CD4-positive, alpha-beta memory T cell (primary cell): ENCODE data around the gene WHRN. TPM values are rescaled to one million over a fixed set of nuclear protein-coding genes. Genes with fewer than 3 reads are reported as not detected.

Experiments
- CTCF ChIA-PET: fragments of 350-600 bp; sonication (Branson Sonifier 250); formaldehyde crosslinking; loops from one replicate; lab custom pipeline; 2021; ENCODE audit warnings: inconsistent platforms; ENCODE audit not compliant: partially characterized antibody; lab: Charles Lee
- POLR2A ChIA-PET: fragments of 350-600 bp; sonication (Branson Sonifier 250); formaldehyde crosslinking; loops from one replicate; lab custom pipeline; 2021; ENCODE audit not compliant: partially characterized antibody; lab: Charles Lee
- DNase-seq, 5 donors: peaks; one replicate each; pipeline versions ENCODE4 v3.0.0 to v3.0.0-alpha.2; 2020 to 2022; ENCODE audit warnings: mixed read lengths in 1 of 5
- H3K27ac ChIP-seq: one replicate; pipeline ENCODE4 v1.7.0; 2013; ENCODE audit warnings: low read depth, low read length
- H3K27me3 ChIP-seq: 2 replicates; pipeline ENCODE4 v1.7.0; 2013; ENCODE audit warnings: mild to moderate bottlenecking, low read length, moderate library complexity; ENCODE audit not compliant: insufficient read depth
- H3K36me3 ChIP-seq: 2 replicates; pipeline ENCODE4 v1.7.0; 2013; ENCODE audit warnings: mild to moderate bottlenecking, low read length, moderate library complexity; ENCODE audit not compliant: insufficient read depth
- H3K4me1 ChIP-seq: 2 replicates; pipeline ENCODE4 v1.7.0; 2013; ENCODE audit warnings: mild to moderate bottlenecking, low read length, moderate library complexity; ENCODE audit not compliant: insufficient read depth
- H3K4me3 ChIP-seq, 2 donors: one replicate each; pipeline ENCODE4 v1.7.0; 2013; ENCODE audit warnings: low read length in 2 of 2, mild to moderate bottlenecking in 1 of 2
- H3K9me3 ChIP-seq, 2 donors: one replicate each; pipeline ENCODE4 v1.7.0; 2013; ENCODE audit warnings: low read length in 2 of 2, control low read depth in 1 of 2; ENCODE audit not compliant: control insufficient read depth in 1 of 2
- H3K27ac Mint-ChIP-seq, 7 donors: one replicate each; pipeline ENCODE4 v1.8.0; 2020 to 2021; ENCODE audit warnings: mixed read lengths in 7 of 7, mild to moderate bottlenecking in 6 of 7, inconsistent platforms in 3 of 7, moderate library complexity in 3 of 7
- H3K27me3 Mint-ChIP-seq, 2 donors: one replicate each; pipeline ENCODE4 v1.8.0; 2020 to 2021; ENCODE audit warnings: mixed read lengths in 2 of 2
- H3K36me3 Mint-ChIP-seq, 2 donors: one replicate each; pipeline ENCODE4 v1.8.0; 2020 to 2021; ENCODE audit warnings: mixed read lengths in 2 of 2, inconsistent platforms in 1 of 2, mild to moderate bottlenecking in 1 of 2
- H3K4me1 Mint-ChIP-seq, 4 donors: one replicate each; pipeline ENCODE4 v1.8.0; 2020 to 2021; ENCODE audit warnings: mixed read lengths in 4 of 4, mild to moderate bottlenecking in 1 of 4
- H3K4me3 Mint-ChIP-seq, 8 donors: one replicate each; pipeline ENCODE4 v1.8.0; 2020 to 2021; ENCODE audit warnings: mixed read lengths in 8 of 8, mild to moderate bottlenecking in 7 of 8, moderate library complexity in 6 of 8, inconsistent platforms in 3 of 8
- H3K9me3 Mint-ChIP-seq, 8 donors: one replicate each; pipeline ENCODE4 v1.8.0; 2020 to 2021; ENCODE audit warnings: mixed read lengths in 8 of 8, mild to moderate bottlenecking in 5 of 8, inconsistent platforms in 3 of 8, moderate library complexity in 1 of 8
- intact Hi-C: fragments of 100-400 bp; cut with micrococcal nuclease; formaldehyde crosslinking; loops from one replicate; pipeline ENCODE4 v1.15.1; 2023
- polyA plus RNA-seq, 2 donors: library from polyadenylated mRNA; unstranded; fragments of 300-500 nt; fragmentation: Illumina TruSeq; gene quantifications; one replicate each; pipeline ENCODE4 v1.2.3, GENCODE V29; 2021
- total RNA-seq, 2 experiments: library from RNA; stranded (reverse); gene quantifications; one replicate each; pipeline ENCODE4 v1.2.3, GENCODE V29; 2021

Gene WHRN
- total and polyA plus RNA-seq, 4 experiments from 2014 or later = 0.24 to 10.1 (median 5.0) TPM

DNA sequence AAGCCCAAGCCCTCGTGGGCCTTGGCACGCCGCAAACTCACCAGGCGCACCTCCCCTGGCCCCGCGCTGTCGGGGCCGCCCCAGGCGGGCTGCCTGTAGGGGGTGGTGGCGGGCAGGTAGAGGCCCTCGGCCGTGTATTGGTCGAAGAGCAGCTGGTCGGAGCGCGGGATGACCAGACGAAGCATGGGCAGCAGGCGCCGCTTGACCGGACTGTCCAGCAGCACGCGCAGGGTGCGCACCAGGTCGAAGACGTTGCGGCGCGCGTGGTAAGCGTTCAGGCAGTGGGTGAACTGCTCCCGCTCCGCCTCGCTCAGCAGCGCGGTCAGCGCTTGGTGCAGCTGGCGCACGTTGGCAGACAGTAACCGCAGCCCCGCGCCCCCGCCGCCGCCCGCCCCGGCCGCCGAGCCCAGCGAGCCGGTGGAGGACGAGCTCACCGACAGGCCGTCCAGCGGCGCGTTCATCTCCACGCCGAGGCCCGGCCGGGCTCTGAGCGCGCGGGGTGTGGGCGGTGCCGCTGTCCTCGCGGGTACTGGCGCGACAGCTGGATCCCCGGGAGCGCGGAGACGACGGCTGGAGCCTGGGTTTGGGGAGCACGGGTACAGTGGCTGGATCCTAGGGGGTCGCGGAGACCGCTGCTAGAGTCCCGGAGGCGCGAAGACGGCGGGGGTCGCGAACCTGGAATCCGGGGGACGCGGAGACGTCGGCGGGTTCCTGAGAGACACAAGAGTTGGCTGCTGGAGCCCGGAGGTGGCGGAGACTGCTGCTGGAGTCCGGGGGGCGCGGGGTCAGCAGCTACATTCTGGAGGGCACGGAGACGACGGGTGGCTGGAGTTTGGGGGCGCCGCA, 709 bp downstream of the WHRN start:
- DNase-seq = peak; percentile 42 to 54 (median 46)
- Mint-ChIP-seq H3K4me1 (peaks cover 10 to 48% (median 33%) of the 10 kb centered on the region in 4 donors), H3K4me3 (peak overlapping the region; percentile 77 to 87 (median 85)), H3K27ac (peak overlapping the region; percentile 87 to 93 (median 91)), H3K36me3 (no peaks in the 10 kb centered on the region), H3K9me3 (no peaks in the 10 kb centered on the region), H3K27me3 (peaks cover 8 to 9% of the 10 kb centered on the region in 2 donors)
- H3K4me1 ChIP-seq = peaks cover 22% of the 10 kb centered on the region
- no peaks in the 10 kb centered on the region for H3K9me3 ChIP-seq
- H3K36me3 ChIP-seq = no peaks in the 10 kb centered on the region
- intact Hi-C loops = loop anchor here (1.0 to 10.0 kb wide), 8 partner anchors 17 to 170 kb away; partner anchors contain the start of genes AKNA and ATP6V1G1
- ChIA-PET CTCF (interaction anchor here (1.0 to 3.7 kb wide), 7 partner anchors 17 to 149 kb away, joined by 3 to 23 read pairs (median 5); partner anchors contain the start of genes AKNA and ATP6V1G1), POLR2A (interaction anchor here (0.6 to 3.0 kb wide), 13 partner anchors 19 to 764 kb away, joined by 3 to 15 read pairs (median 4); partner anchors contain the start of gene ATP6V1G1)
- peak overlapping the region in 1 of 2 donors; percentile 62 for H3K4me3 ChIP-seq
- no peaks in the 10 kb centered on the region for H3K27me3 ChIP-seq
- H3K27ac ChIP-seq = peak overlapping the region; percentile 43

DNA sequence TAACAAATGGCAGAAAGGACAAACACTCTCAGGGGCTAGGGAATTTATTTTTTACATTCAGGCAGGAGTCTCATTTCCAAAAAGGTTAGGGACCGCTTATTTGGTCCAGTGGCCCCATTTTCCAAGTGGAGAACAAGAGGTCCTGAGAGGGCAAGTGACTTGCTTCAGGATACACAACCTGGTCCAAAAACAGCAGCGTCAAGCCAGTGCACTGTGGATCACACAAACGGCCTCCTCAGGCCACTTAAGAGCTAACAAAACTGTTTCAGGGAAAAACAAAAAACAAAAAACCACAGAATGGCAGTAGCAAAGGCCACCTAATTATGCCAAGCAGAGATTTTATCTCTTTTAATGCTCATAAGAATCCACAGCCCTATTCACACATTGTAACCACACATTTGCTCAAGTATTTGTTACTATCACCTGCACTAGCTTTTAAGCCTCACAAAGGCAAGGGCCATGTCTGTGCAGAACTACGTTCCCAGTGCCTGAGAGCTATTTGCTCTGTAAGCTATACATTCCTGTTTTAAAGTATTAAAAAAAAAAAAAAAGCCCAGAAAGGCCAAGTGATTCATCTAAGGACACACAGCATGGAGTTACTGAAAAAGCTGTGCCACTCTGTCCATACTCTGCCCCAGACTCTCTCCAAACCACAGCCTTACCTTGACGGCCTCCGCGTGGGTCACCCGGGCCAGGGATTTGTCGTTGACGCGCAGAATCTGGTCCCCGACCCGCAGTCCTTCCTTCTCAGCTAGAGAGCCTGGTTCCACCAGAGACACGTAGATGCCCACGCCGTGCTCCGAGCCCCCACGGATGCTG, 1.5 kb downstream of the WHRN start:
- Histone ChIP-seq H3K4me3 (peak overlapping the region; percentile 8 to 62), H3K9me3 (no peaks in the 10 kb centered on the region), H3K4me1 (peaks cover 22% of the 10 kb centered on the region), H3K27ac (peak overlapping the region; percentile 43), H3K36me3 (no peaks in the 10 kb centered on the region), H3K27me3 (no peaks in the 10 kb centered on the region)
- DNase-seq = peak in 3 of 5 donors; percentile 27 to 28 (median 27)
- Mint-ChIP-seq H3K4me1 (peaks cover 10 to 48% (median 33%) of the 10 kb centered on the region in 4 donors), H3K27ac (peak overlapping the region; percentile 83 to 91 (median 86)), H3K27me3 (peaks cover 2 to 6% of the 10 kb centered on the region in 2 donors), H3K36me3 (no peaks in the 10 kb centered on the region), H3K9me3 (no peaks in the 10 kb centered on the region), H3K4me3 (peak overlapping the region; percentile 69 to 80 (median 76))
- POLR2A ChIA-PET = interaction anchor here (0.7 to 3.0 kb wide), 10 partner anchors 19 to 136 kb away, joined by 3 to 15 read pairs (median 4); partner anchors contain the start of gene ATP6V1G1
- CTCF ChIA-PET = interaction anchor here (0.6 to 3.7 kb wide), 8 partner anchors 16 to 331 kb away, joined by 3 to 23 read pairs (median 4); partner anchors contain the start of gene ATP6V1G1
- intact Hi-C loops = loop anchor here (2.0 to 10.0 kb wide), 2 partner anchors 89 to 169 kb away; no protein-coding TSS in a partner anchor

- peaks cover 12 to 48% (median 33%) of the 10 kb centered on the region in 4 donors for H3K4me1 Mint-ChIP-seq
- no peaks in the 10 kb centered on the region for H3K36me3 Mint-ChIP-seq
- peaks cover 2 to 6% of the 10 kb centered on the region in 2 donors for H3K27me3 Mint-ChIP-seq
- no peak overlapping the region for H3K4me3 ChIP-seq
- H3K4me3 Mint-ChIP-seq = peak overlapping the region; percentile 23 to 80 (median 73)
- no peaks in the 10 kb centered on the region for H3K9me3 Mint-ChIP-seq
- H3K27ac Mint-ChIP-seq = peak overlapping the region in 6 of 7 donors; percentile 67 to 90 (median 86)
- no peaks in the 10 kb centered on the region for H3K27me3 ChIP-seq
- H3K9me3 ChIP-seq = no peaks in the 10 kb centered on the region
- peaks cover 22% of the 10 kb centered on the region for H3K4me1 ChIP-seq
- no peak for DNase-seq
- intact Hi-C loops = loop anchor here (10.0 kb wide), 1 partner anchor 168 kb away; no protein-coding TSS in a partner anchor
- H3K27ac ChIP-seq = no peak overlapping the region
- POLR2A ChIA-PET = interaction anchor here (1.0 to 1.2 kb wide), 2 partner anchors 140 to 178 kb away, joined by 3 read pairs; no protein-coding TSS in a partner anchor
- CTCF ChIA-PET = interaction anchor here (1.6 to 3.7 kb wide), 4 partner anchors 15 to 151 kb away, joined by 3 to 23 read pairs (median 19); no protein-coding TSS in a partner anchor
- no peaks in the 10 kb centered on the region for H3K36me3 ChIP-seq
Measured at GRCh38 chr9:114503009-114503408, 2.3 kb downstream of the WHRN start.

DNA sequence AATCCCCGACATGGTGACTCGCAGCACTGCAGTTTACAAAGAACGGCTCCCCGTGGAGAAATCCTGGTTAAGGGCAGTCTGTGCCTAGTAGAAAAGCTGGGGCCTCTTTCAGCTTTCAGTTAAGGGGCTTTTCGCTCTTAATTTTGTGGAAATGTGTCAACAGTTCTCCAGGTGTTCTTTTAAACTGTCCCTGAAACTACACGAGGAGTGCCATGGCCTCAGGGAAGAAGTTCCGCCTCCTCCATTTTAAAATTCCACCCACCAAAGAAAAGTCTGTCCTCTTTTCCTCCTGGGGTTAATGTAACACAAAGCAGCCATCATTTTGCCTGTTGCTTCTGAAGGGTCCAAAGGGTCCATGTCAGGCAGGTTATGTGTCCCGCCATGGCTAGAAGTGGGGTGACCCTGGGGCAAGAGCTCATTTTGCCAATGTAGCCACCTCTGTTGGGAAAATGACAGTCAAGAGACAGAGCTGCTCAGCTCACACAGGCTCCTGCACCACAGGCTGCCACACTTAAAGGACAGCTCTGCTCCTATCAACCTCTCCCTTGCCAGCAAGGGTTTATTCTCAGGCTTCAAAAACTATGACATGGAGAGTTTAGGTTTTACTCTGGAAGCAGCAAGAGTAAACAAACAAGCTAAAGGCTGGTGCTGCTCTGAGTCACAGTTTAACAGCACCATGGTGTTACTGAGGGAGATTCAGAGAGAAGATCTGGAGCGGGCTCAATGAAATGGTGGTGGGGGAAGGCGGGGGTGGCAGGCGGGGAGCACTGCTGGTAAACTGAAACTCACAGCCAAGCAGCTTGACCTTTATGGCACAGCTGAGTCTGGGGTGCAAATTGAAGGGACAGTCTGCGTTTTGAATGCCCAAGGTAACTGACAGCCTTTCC, 3.2 kb downstream of the WHRN start:
- Histone ChIP-seq H3K27ac (no peak overlapping the region), H3K36me3 (no peaks in the 10 kb centered on the region), H3K4me3 (no peak overlapping the region), H3K27me3 (no peaks in the 10 kb centered on the region), H3K4me1 (peaks cover 30% of the 10 kb centered on the region), H3K9me3 (no peaks in the 10 kb centered on the region)
- POLR2A ChIA-PET = interaction anchor here (1.0 to 1.2 kb wide), 3 partner anchors 85 to 179 kb away, joined by 3 read pairs; partner anchors contain the start of gene ATP6V1G1
- Mint-ChIP-seq H3K4me3 (peak overlapping the region in 5 of 8 donors; percentile 33 to 79 (median 43)), H3K27ac (peak overlapping the region; percentile 67 to 89 (median 83)), H3K9me3 (no peaks in the 10 kb centered on the region), H3K36me3 (no peaks in the 10 kb centered on the region), H3K27me3 (peaks cover 2 to 4% of the 10 kb centered on the region in 2 donors), H3K4me1 (peaks cover 18 to 56% (median 35%) of the 10 kb centered on the region in 4 donors)
- intact Hi-C loops = loop anchor here (10.0 kb wide), 1 partner anchor 167 kb away; no protein-coding TSS in a partner anchor
- CTCF ChIA-PET = interaction anchor here (1.0 to 3.7 kb wide), 5 partner anchors 14 to 152 kb away, joined by 3 to 23 read pairs (median 3); no protein-coding TSS in a partner anchor
- no peak for DNase-seq

DNA sequence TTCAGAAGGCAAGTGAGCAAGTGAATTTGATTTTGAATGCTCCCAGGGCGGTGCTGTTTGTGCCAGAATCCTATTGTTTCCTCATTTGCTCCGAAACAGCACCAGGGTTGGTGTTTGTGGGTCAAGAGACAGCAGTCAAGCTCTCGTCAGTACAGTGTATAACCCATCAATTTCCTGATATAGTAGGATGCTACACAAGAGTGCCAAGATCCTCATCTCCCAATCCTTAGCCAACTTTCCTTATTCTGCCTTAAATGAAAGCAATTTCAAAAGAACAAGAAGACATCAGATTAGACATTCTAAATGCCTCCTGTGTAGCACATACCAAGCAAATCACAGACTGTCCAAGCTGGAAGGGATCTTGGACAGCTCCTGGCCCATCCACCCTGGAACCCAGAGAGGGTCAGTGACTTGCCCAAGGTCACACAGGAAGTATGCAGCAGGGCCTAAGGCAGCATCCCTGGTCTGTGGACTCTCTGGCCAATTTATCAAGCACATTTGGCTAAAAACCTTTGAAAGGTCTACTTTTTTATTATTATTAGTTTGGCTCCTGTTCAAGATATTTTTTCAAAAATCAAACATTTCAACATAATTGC, 4.5 kb downstream of the WHRN start:
- Mint-ChIP-seq H3K27ac (peak overlapping the region in 3 of 7 donors; percentile 6 to 29 (median 27)), H3K27me3 (peaks cover 1 to 4% of the 10 kb centered on the region in 2 donors), H3K36me3 (no peaks in the 10 kb centered on the region), H3K4me3 (no peak overlapping the region), H3K9me3 (no peaks in the 10 kb centered on the region), H3K4me1 (peaks cover 17 to 54% (median 35%) of the 10 kb centered on the region in 4 donors)
- H3K9me3 ChIP-seq = no peaks in the 10 kb centered on the region
- H3K27ac ChIP-seq = no peak overlapping the region
- no peak overlapping the region for H3K4me3 ChIP-seq
- no peaks in the 10 kb centered on the region for H3K36me3 ChIP-seq
- ChIA-PET POLR2A (interaction anchor here (1.0 to 1.3 kb wide), 3 partner anchors 13 to 115 kb away, joined by 3 read pairs; partner anchors contain the start of gene ATP6V1G1), CTCF (interaction anchor here (2.0 to 2.1 kb wide), 2 partner anchors 13 kb away, joined by 7 to 13 read pairs; no protein-coding TSS in a partner anchor)
- no peaks in the 10 kb centered on the region for H3K27me3 ChIP-seq
- no peak for DNase-seq
- intact Hi-C loops = loop anchor here (10.0 kb wide), 1 partner anchor 166 kb away; no protein-coding TSS in a partner anchor
- peaks cover 24% of the 10 kb centered on the region for H3K4me1 ChIP-seq
